GM12878 (cell line): ENCODE data around the gene FKBP15. TPM values are rescaled to one million over a fixed set of nuclear protein-coding genes. Genes with fewer than 3 reads are reported as not detected.

ENCODE experiments used
- ATAC-seq: fragments of 200-7000 bp; cut with Tn5 transposase; 3 replicates; pipeline ENCODE4 v1.9.1; 2020; ENCODE audit warnings: mild to moderate bottlenecking, moderate library complexity
- BruUV-seq: library from RNA; stranded (reverse); fragments of 400-500 nt; replicated peaks from 2 replicates; lab custom pipeline; 2021; lab: Mats Ljungman, UMichigan
- CTCF ChIA-PET: fragments of 300-600 bp; sonication (Branson Sonifier 250); formaldehyde crosslinking; extraction: SDS; loops from one replicate; lab custom pipeline; 2021; ENCODE audit warnings: inconsistent platforms; lab: Yijun Ruan, JAX
- POLR2A ChIA-PET: fragments of 350-600 bp; formaldehyde crosslinking; extraction: SDS; loops from one replicate; lab custom pipeline; 2021; ENCODE audit warnings: inconsistent platforms; lab: Charles Lee
- RAD21 ChIA-PET: fragments of 300-600 bp; sonication (Branson Sonifier 250); formaldehyde crosslinking; loops from one replicate; lab custom pipeline; 2023; ENCODE audit warnings: antibody characterized with exemption; ENCODE audit not compliant: unreplicated experiment; lab: Charles Lee
- SMC1A ChIA-PET: fragments of 300-600 bp; sonication (Branson Sonifier 250); formaldehyde crosslinking; loops from one replicate; lab custom pipeline; 2023; ENCODE audit not compliant: unreplicated experiment, uncharacterized antibody; lab: Charles Lee
- DNase-seq: peaks from one replicate; pipeline ENCODE4 v3.0.0-alpha.2; 2011; ENCODE audit warnings: low read depth, low spot score
- FAIRE-seq: peaks from 3 replicates; lab custom pipeline; 2011; peaks lifted over from hg19 to GRCh38; lab: Jason Lieb, UNC
- H2AFZ ChIP-seq: 2 replicates; pipeline ENCODE4 v1.6.0; 2011; ENCODE audit warnings: low read depth, low read length, control low read depth; ENCODE audit not compliant: control insufficient read depth
- H3K27ac ChIP-seq: 2 replicates; pipeline ENCODE4 v1.5.1; 2011; ENCODE audit warnings: control low read depth; ENCODE audit not compliant: control insufficient read depth, insufficient read depth
- H3K27me3 ChIP-seq, 2 experiments: replicated peaks in 1 of 2; 2 replicates each; pipeline versions ENCODE4 v1.6.0 to v1.6.1; 2011; ENCODE audit warnings: low read length in 1 of 2; ENCODE audit not compliant: control insufficient read depth in 2 of 2, insufficient read depth in 2 of 2
- H3K36me3 ChIP-seq, 2 experiments: 2 replicates each; pipeline ENCODE4 v1.5.1; 2011; ENCODE audit warnings: low read length in 1 of 2; ENCODE audit not compliant: control insufficient read depth in 2 of 2, insufficient read depth in 2 of 2
- H3K4me1 ChIP-seq: 2 replicates; pipeline ENCODE4 v1.6.1; 2011; ENCODE audit warnings: mild to moderate bottlenecking, low read length, moderate library complexity, mixed read lengths; ENCODE audit not compliant: control insufficient read depth, insufficient read depth
- H3K4me2 ChIP-seq: 2 replicates; pipeline ENCODE4 v1.6.0; 2011; ENCODE audit warnings: control low read depth; ENCODE audit not compliant: control insufficient read depth, insufficient read depth
- H3K4me3 ChIP-seq: fragments of 200-600 bp; sonication (generic); 2 replicates; pipeline ENCODE4 v1.5.1; 2016
- H3K79me2 ChIP-seq: 2 replicates; pipeline ENCODE4 v1.6.0; 2011; ENCODE audit warnings: low read length; ENCODE audit not compliant: control insufficient read depth, insufficient read depth
- H3K9ac ChIP-seq: 2 replicates; pipeline ENCODE4 v1.8.0; 2011; ENCODE audit warnings: low read length, control low read depth, mixed read lengths; ENCODE audit not compliant: control insufficient read depth, insufficient read depth
- H3K9me3 ChIP-seq: replicated peaks from 3 replicates; pipeline ENCODE4 v1.5.1; 2011; ENCODE audit warnings: mild to moderate bottlenecking, low read length; ENCODE audit not compliant: control insufficient read depth, insufficient read depth
- H4K20me1 ChIP-seq: 2 replicates; pipeline ENCODE4 v1.6.0; 2011; ENCODE audit not compliant: control insufficient read depth, insufficient read depth
- ASH2L ChIP-seq: fragments of 300-600, 200-600 bp; sonication (generic); IDR thresholded peaks from 2 replicates; pipeline ENCODE4 v1.6.1; 2017; ENCODE audit warnings: low read depth, mild to moderate bottlenecking, borderline replicate concordance
- CREB1 ChIP-seq: IDR thresholded peaks from 2 replicates; pipeline ENCODE4 v1.6.1; 2012; ENCODE audit warnings: low read depth, mild to moderate bottlenecking, inconsistent platforms
- EGR1 ChIP-seq, 2 experiments: IDR thresholded peaks; 1 replicate in 1 of 2; 2 replicates in 1 of 2; pipeline ENCODE4 v1.6.1; 2011 to 2012; ENCODE audit warnings: low read depth in 2 of 2, low read length in 2 of 2, borderline replicate concordance in 1 of 2, mild to moderate bottlenecking in 1 of 2, moderate library complexity in 1 of 2
- EP300 ChIP-seq, 2 experiments: fragments of 150-350 bp in 1 of 2; IDR thresholded peaks; 2 replicates each; pipeline ENCODE4 v1.6.1; 2011 to 2012; ENCODE audit warnings: low read depth in 2 of 2, low read length in 2 of 2, borderline replicate concordance in 1 of 2, improper control_type of control experiment in 1 of 2, inconsistent platforms in 1 of 2; ENCODE audit not compliant: control insufficient read depth in 1 of 2
- HDAC2 ChIP-seq: fragments of 200-600 bp; sonication (generic); IDR thresholded peaks from 2 replicates; pipeline ENCODE4 v1.6.1; 2017
- ZNF217 ChIP-seq: fragments of 450-650 bp; IDR thresholded peaks from 2 replicates; pipeline ENCODE4 v1.6.1; 2017; ENCODE audit warnings: antibody characterized with exemption, mild to moderate bottlenecking
- WGBS: methylation state at CpG from one replicate; pipeline ENCODE4 v1.1.6; 2016; ENCODE audit warnings: low lambda C conversion rate; ENCODE audit not compliant: insufficient replicate concordance, insufficient coverage; ENCODE audit errors: missing lambda C conversion rate; 5-methylcytosine and 5-hydroxymethylcytosine counted together
- in situ Hi-C: fragments of 300-500 bp; cut with MboI; formaldehyde crosslinking; loops from 9 replicates; pipeline ENCODE4 v1.14.3; 2018; ENCODE audit warnings: mixed read lengths
- intact Hi-C: fragments of 100-400 bp; cut with micrococcal nuclease; formaldehyde crosslinking; loops from one replicate; pipeline ENCODE4 v1.14.2; 2022; ENCODE audit not compliant: unreplicated experiment
- polyA plus RNA-seq, 11 experiments: library from polyadenylated mRNA; depleted of rRNA in 4 of 11; unstranded in 6 of 11; stranded (reverse) in 5 of 11; fragments of >200 nt; fragmentation: Nextera tagmentation in 4 of 11; fragmentation: Illumina TruSeq in 1 of 11; extraction: Ambion mirVana in 4 of 11; extraction: Trizol in 1 of 11; gene quantifications; 1 replicate in 1 of 11; 2 replicates in 10 of 11; pipeline versions ENCODE4 v1.2.1 to v1.2.3, GENCODE V29; 2011 to 2016; ENCODE audit warnings: inconsistent platforms in 2 of 11, missing spikeins in 2 of 11, low read depth in 1 of 11
- total RNA-seq, 4 experiments: library from RNA; depleted of rRNA in 3 of 4; stranded (reverse); fragments of >200 nt in 3 of 4; fragmentation: Illumina TruSeq in 1 of 4; extraction: Trizol in 1 of 4; gene quantifications; 2 replicates each; pipeline versions ENCODE4 v1.2.1 to v1.2.3, GENCODE V29; 2013 to 2021
- TF ChIP-seq, protein P1 (sequence below): fragments of 450-650 bp; IDR thresholded peaks from 2 replicates; pipeline ENCODE4 v1.6.1; 2016; ENCODE audit warnings: mild to moderate bottlenecking, moderate library complexity, borderline replicate concordance

FKBP15 gene
- total and polyA plus RNA-seq, 10 of the 15 experiments (the other 5 are each of a cell fraction or from before 2014, with no cell fraction given) = 5.0 to 53.4 (median 21.2) TPM

DNA sequence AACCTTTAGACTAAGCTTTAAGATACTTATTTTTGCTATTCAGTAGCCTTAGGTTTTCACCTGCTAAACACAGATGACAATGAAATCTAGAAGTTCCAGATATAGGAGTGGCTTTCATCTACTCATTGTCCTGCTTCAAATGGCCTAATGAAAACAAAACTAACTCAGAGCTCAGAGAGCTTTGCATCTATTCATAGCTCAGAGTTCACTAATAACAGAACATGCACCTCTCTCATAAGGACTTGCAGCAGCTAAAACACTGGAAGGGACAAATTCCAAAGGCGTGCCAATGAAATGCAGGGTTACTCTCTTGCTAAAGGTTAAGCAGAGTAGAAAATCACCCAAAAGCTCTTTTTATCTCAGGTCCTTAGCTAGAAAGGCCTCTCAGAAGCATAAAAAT lies 41.2 kb downstream of the FKBP15 start:
- Histone ChIP-seq H3K27ac (no peak overlapping the region), H3K9me3 (no peaks in the 10 kb centered on the region), H3K4me1 (no peaks in the 10 kb centered on the region), H3K9ac (no peak overlapping the region), H3K27me3 (no peaks in the 10 kb centered on the region), H3K79me2 (no peaks in the 10 kb centered on the region), H3K4me2 (no peak overlapping the region), H2AFZ (no peak overlapping the region), H3K4me3 (no peak overlapping the region), H4K20me1 (no peaks in the 10 kb centered on the region), H3K36me3 (peaks cover 10 to 56% of the 10 kb centered on the region in 2 experiments)
- no TSS peak for BruUV-seq
- ChIA-PET RAD21 (interaction anchor here (0.8 to 1.3 kb wide), 2 partner anchors 29 to 93 kb away, joined by 4 to 7 read pairs; partner anchors contain the start of gene SLC31A2), POLR2A (no interaction called here), CTCF (interaction anchor here (1.2 to 1.3 kb wide), 3 partner anchors 10 to 95 kb away, joined by 3 to 4 read pairs (median 4); no protein-coding TSS in a partner anchor), SMC1A (interaction anchor here (0.9 to 1.4 kb wide), 2 partner anchors 24 to 95 kb away, joined by 3 to 4 read pairs; no protein-coding TSS in a partner anchor)
- ATAC-seq (no peak), FAIRE-seq (no peak), DNase-seq (no peak)
- WGBS = 43% methylated on average over 1 of the region's 1 CpG
- TF ChIP-seq EGR1 (IDR thresholded peaks at IDR 0.05; ENCODE audit: borderline replicate concordance in 1 of 2, low read depth in 2 of 2, low read length in 2 of 2) (no peak), ASH2L (no peak), EP300 (IDR thresholded peaks at IDR 0.05; ENCODE audit: borderline replicate concordance in 1 of 2, control insufficient read depth in 1 of 2, low read depth in 2 of 2, low read length in 2 of 2) (no peak), HDAC2 (no peak), CREB1 (no peak), ZNF217 (no peak)
- TF ChIP-seq, protein P1, sequence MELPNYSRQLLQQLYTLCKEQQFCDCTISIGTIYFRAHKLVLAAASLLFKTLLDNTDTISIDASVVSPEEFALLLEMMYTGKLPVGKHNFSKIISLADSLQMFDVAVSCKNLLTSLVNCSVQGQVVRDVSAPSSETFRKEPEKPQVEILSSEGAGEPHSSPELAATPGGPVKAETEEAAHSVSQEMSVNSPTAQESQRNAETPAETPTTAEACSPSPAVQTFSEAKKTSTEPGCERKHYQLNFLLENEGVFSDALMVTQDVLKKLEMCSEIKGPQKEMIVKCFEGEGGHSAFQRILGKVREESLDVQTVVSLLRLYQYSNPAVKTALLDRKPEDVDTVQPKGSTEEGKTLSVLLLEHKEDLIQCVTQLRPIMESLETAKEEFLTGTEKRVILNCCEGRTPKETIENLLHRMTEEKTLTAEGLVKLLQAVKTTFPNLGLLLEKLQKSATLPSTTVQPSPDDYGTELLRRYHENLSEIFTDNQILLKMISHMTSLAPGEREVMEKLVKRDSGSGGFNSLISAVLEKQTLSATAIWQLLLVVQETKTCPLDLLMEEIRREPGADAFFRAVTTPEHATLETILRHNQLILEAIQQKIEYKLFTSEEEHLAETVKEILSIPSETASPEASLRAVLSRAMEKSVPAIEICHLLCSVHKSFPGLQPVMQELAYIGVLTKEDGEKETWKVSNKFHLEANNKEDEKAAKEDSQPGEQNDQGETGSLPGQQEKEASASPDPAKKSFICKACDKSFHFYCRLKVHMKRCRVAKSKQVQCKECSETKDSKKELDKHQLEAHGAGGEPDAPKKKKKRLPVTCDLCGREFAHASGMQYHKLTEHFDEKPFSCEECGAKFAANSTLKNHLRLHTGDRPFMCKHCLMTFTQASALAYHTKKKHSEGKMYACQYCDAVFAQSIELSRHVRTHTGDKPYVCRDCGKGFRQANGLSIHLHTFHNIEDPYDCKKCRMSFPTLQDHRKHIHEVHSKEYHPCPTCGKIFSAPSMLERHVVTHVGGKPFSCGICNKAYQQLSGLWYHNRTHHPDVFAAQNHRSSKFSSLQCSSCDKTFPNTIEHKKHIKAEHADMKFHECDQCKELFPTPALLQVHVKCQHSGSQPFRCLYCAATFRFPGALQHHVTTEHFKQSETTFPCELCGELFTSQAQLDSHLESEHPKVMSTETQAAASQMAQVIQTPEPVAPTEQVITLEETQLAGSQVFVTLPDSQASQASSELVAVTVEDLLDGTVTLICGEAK = no peak
- in situ Hi-C loops = no loop called here
- intact Hi-C loops = no loop called here
